HG02588 (cell line): ENCODE measurements around the gene TULP1.
"Not testable (repeated sequence)": the region's sequence is repeated elsewhere in the genome, so short reads cannot be mapped to it uniquely, and the experiment has no call there.

Source experiments
- ATAC-seq: cut with Tn5 transposase; IDR thresholded peaks from one replicate; pipeline ENCODE4 v1.9.1; 2021; ENCODE audit warnings: mild to moderate bottlenecking, moderate library complexity; ENCODE audit not compliant: unreplicated experiment

Gene TULP1

DNA sequence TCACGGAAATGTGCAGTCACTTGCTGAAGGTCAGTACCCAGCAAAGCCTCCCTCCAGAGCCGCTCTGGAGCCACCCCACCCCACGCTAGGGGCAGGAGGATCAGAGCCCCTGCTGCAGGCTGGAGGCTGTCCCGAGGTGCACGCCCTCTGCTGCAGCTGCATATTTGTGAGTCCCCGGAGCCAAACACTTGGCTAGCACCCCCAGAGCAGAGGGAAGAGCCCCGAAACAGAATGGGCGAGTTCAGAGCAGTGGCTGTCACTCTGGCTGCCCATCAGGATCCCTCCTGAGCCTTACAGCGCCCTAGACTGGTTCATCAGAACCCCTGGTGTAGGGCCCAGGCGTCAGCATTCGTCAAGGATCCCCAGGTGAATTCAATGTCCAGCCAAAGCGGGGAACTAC lies 9.5 kb upstream of the TULP1 start:
- ATAC-seq, result no peak

DNA sequence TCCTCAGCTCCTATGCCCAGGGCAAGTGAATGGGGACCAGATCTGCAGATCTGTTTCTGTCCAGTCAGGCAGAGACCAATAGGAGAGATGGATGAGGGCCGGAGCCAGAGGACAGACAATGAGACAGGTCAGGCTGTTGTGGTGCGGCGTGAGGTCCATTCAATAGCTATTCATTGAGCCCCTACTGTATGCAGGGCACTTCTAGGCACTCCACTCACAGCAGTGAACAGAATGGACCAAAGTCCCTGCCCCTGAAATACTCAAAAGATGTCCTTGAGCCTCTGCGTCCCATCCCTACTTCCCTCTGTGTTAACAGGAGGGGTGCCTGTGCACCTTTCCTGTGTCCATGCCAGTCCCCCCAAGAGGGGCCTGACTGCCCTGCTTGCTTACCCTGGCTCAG lies 8.5 kb upstream of the TULP1 start:
- ATAC-seq, result no peak

GRCh38 chr6:35519313-35520015 lies 6.8 kb upstream of the TULP1 start:
- ATAC-seq, result no peak

DNA sequence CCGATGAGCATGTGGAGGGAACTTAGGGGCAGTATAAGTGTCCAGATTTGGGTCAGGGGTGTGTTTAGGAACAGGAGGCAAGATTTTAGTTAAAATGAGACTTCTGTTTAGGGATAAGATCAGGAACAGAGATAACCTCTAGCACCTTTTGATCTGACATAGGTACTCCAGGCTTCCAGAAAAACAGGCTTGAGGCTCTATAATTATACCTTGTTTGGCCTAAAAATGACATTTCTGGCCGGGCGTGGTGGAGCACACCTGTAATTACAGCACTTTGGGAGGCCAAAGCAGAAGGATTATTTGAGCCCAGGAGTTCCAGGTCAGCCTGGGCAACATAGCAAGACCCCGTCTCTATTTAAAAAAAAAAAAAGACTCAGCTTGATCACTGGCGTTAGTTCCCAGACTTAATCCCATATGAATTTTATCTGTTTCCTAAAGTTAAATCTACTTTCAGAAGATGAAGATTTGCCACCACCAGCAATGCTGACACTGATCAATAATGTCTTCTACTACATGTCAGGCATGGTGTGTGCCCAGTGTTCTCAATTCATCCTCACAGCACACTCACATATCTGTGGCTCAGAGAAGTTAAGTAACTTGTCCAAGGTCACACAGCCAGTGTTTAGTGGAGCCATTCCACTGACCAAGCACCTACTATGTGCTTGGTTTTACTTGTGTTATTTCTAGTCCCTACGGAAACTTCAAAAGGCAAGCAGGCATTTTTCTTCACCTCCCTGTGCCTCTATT lies 6.0 kb upstream of the TULP1 start:
- ATAC-seq, result no peak

GRCh38 chr6:35517978-35518377 lies 5.3 kb upstream of the TULP1 start:
- not testable (repeated sequence) for ATAC-seq

- ATAC-seq, result no peak
These were observed 4.0 kb upstream of the TULP1 start for GRCh38 chr6:35516712-35517111.

GRCh38 chr6:35515939-35516338 lies 3.2 kb upstream of the TULP1 start:
- ATAC-seq, result not testable (repeated sequence)

- ATAC-seq, result no peak
These were observed 1.9 kb upstream of the TULP1 start for GRCh38 chr6:35514587-35514986.

DNA sequence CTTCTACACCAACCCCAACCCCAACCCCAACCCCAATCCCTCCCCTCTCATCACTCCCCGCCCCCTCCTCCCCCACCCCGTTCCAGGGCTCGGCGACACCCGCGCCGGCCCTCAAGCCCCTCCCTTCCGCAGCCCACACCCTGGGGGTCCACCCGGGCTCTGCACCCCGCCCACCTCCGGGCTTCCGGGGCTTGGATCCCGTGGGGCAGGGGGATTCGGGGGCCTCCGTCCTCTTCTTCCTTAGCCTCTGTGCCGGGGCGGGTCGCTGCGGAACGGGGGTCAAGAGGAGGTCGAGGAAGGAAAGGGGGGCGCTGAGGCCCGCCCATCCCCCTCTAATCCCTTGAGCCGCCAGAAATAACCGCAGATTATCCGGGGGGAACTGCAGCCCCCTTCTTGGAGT lies 690 bp downstream of the TULP1 start:
- no peak for ATAC-seq

DNA sequence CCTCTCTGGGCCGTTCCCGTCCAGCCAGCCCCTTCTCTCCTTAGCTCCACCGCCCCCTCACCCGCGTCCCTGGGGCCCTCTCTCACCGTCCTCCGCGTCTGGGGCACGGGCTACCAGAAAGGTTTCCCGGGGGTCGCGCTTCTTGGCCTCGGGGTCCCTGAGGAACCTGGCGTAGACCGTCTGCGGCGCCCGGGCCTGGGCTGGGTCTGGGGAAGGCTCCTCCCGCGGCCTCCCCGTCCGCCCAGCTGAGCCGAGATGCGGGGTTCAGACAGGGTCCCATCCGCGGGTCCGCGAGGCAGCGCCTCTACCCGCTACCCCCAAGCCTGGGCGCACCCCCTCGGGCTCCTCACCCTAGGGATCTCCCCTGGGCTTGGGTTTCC lies 1.1 kb downstream of the TULP1 start:
- ATAC-seq, result no peak

GRCh38 chr6:35510916-35511561 lies 1.7 kb downstream of the TULP1 start:
- ATAC-seq, result no peak

GRCh38 chr6:35508542-35508941 lies 4.2 kb downstream of the TULP1 start:
- ATAC-seq, result no peak

DNA sequence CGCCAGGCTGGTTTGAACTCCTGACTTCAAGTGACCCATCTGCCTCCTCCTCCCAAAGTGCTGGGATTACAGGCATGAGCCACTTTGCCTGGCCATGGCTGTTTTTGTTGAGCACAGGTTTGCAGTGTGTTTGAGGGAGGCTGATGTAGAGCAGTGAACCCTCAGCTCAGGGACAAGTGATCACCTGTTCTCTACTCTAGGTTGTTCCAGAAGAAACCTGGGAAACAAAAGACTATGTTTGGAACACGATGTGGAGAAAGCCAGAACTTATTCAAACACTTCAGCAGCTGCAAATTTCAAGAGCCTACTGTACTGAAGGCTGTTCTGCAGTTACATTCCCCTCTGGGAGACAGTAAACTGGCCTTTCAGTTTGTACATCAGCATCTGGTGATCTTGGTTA lies 4.7 kb downstream of the TULP1 start:
- no peak for ATAC-seq

- ATAC-seq, result no peak
These were observed 5.5 kb downstream of the TULP1 start for GRCh38 chr6:35507221-35507620.

DNA sequence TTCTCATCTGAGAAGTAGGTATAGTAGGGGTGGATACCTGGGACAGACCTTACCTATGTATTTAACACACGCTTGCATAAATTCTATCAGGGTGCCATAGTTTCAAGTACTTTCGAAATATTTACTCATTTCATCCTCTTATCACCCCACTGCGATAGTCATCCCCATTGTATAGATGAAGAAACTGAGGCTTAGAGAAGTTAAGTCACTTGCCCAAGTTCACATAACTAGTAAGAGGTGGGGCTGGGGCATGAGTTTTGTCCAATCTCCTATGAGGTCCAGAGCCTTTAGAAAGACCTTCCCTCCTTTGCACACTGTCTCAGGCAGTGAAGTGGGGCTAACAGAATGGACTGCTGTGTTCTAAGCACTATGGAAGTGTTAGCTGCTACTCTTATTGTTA lies 6.2 kb downstream of the TULP1 start:
- no peak for ATAC-seq

DNA sequence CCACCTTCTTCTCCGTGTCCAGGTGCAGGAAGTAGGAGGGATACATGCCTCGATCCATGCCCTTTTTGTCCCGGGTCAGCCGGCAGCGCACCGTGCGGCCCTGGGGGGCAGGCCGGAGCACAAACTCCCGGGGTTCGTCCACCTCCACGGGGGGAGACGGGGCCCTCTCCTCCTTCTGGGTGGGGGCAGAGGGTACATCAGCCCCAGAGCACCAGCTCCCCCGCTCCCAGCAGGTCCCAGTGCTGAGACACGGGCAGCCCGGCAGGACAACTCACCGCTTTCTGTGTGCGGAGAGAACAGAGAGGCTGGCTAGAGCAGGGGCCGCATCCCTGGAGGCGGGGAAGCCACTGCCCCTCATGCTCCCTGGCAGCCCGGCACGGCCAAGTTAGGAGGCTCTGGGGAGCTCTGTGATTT lies 6.7 kb downstream of the TULP1 start:
- no peak for ATAC-seq

DNA sequence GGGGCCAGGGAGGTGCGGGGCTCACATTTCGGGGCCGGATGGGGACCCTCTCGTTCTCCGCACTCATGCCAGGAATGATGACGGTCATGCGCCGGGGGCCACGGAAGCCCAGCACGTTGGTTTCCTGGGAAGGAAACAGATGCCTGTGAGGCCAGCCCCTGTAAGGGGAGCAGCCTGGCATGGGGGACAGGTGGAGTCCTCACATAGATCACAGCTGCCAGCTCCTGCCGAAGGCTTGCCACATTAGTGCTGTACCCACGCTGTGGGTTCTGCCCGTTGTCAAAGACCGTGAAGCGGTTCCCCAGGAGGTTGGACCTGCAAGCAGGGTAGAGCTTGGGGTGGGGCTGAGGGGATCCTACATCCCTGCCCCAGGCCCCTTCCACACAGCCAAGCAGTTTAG lies 9.2 kb downstream of the TULP1 start:
- no peak for ATAC-seq

GRCh38 chr6:35501784-35502183 lies 10.9 kb downstream of the TULP1 start:
- ATAC-seq, result no peak

GRCh38 chr6:35500782-35501181 lies 11.9 kb downstream of the TULP1 start:
- ATAC-seq, result no peak

- ATAC-seq, result no peak
These were observed 13.3 kb downstream of the TULP1 start for GRCh38 chr6:35499372-35499771.

DNA sequence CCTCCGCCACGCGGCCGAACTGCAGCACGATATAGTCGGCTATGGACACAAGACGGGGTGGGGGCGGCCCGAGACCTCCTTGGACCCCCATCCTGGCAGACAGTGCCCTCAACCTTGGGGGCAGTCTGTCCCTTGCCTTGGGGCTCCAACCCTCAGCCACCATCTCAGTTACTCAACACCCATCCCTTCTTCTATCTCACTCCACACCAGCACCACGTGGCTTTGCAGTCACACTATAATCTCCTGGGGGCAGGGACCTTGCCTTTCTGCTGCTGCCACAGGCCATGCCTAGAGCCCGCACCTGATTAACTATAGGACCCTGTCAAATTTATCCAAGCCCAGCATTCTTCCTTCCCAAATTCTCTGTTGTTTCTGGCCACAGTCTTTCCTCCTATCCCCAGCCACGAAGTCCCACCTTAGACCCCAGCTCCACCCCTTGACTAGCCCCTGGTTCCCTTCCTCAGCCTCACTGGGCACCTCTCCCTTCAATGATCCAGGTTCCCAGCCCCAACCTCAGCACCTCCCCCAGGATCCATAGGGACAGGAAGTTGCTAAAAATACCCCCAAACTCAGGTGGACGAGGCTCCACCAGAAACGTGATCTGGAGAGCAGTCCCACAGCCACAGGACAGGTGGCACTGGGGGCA lies 14.2 kb downstream of the TULP1 start:
- no peak for ATAC-seq
